HG02571 (cell line): ENCODE data around the gene OR1J4.
"Not testable (repeated sequence)": the region's sequence is repeated elsewhere in the genome, so short reads cannot be mapped to it uniquely, and the experiment has no call there.

Experiments used
- ATAC-seq: cut with Tn5 transposase; IDR thresholded peaks from one replicate; pipeline ENCODE4 v1.9.1; 2021; ENCODE audit warnings: mild to moderate bottlenecking, moderate library complexity; ENCODE audit not compliant: unreplicated experiment

OR1J4 gene, protein sequence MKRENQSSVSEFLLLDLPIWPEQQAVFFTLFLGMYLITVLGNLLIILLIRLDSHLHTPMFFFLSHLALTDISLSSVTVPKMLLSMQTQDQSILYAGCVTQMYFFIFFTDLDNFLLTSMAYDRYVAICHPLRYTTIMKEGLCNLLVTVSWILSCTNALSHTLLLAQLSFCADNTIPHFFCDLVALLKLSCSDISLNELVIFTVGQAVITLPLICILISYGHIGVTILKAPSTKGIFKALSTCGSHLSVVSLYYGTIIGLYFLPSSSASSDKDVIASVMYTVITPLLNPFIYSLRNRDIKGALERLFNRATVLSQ

DNA sequence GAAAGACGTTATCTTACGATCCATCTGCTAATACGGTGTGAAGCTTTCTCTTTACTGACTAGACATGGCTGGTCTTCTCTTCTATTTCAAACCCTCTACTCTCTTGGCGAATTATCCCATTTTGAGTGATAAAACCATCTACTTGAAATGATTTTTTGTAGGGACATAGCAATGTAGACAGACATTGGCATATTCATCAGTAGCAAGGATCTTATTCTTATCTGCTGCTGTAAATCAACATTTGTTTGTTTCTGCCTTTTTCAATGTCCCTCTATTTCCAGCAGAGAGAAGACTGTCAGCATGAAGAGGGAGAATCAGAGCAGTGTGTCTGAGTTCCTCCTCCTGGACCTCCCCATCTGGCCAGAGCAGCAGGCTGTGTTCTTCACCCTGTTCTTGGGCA lies at the start of gene OR1J4:
Gene OR1J4 (plus strand): TSS at position 301 of the 400 bp plus-strand sequence. CDS start 0 bp downstream, at position 301.
- ATAC-seq: no peak

DNA sequence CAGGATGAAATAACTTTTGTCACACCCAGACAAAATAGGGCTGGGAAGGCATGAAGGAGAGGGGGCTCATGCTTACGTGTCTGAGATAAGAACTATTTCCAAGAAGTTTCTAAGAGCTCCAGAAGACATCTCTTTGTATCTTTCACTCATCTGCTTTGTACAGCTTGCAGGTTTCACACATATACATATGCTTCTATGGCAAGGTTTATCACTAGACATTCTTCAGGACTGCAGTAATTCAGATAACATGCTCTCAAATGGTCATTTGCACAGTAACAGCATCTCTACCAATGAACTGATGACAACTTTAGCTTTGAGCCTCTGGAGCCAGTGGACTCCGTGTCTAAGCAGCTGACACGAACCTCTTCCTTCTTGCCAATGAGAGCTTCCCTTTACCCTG lies 44.4 kb upstream of the OR1J4 start:
- no peak for ATAC-seq

DNA sequence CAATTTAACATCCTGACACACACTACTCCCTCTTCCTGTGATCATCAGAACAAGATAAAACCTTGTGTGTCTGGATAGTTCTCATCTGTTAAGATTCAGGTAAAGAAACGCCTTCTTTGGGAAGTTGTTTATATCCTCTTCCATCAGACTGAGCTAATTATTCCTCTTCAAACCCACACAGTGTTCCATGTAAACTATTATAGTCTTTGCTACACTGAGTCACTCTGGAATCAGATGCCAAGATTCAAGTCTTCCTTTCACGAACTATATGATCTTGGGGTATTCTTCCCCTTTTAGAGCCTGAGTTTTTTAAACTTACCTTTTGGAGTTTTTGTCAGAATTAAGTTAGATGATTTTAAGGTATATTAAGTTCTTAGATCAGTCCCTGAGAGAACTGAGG lies 43.2 kb upstream of the OR1J4 start:
- ATAC-seq: no peak

DNA sequence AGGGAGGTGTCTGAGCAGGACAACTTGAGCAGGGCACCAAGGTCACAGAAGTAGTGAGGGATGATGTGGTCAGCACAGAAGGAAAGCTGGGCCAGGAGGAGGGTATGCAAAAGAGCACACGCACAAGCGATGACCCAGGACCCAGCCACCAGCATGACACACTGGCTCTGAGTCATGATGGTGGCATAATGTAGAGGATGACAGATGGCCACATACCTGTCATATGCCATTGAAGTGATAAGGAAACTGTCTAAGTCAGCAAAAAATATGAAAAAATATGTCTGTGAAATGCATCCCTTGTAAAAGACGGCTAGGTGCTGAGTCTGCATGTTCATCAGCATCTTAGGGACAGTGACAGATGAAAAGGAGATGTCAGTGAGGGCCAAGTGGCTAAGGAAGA lies 41.6 kb upstream of the OR1J4 start:
- no peak for ATAC-seq

DNA sequence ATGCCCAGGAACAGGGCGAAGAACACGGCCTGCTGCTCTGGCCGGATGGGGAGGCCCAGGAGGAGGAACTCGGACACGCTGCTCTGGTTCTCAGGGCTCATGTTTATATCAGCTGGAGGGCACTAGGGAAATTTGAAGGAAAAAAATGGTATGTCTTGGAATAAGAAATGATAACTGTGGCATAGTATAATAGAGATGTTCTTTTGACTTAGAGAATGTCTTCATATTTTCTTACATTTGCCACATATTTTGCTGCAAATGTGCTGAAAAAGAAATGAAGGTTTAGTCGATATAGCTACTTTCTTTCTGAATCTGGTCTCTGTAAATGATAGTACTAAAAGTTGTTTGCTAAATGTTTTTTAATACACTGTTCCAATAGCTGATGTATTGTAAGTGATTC lies 41.1 kb upstream of the OR1J4 start, which contains the start of gene OR1J1:
Gene OR1J1 (minus strand): TSS at position 101 of the 400 bp plus-strand sequence. CDS start 0 bp downstream, at position 101.
- ATAC-seq: no peak

DNA sequence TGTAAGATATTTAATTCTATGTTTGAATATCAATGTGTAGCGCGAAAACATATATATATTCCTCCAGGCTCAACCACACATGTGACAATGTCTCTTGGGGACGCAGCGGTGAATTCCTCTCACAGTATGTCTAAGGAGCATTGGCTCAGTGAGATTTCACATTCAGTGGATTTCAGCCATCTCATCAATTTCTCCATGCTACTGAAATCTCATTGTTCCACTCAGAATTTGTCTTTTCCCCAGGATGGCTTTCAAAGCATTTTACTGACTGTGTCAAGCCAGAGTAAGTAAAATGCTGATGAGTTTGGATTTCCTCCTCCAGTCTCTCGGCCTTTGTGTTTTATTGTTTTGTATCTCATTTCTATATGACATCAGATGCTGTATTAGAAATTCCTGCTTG lies 39.9 kb upstream of the OR1J4 start:
- ATAC-seq: no peak

DNA sequence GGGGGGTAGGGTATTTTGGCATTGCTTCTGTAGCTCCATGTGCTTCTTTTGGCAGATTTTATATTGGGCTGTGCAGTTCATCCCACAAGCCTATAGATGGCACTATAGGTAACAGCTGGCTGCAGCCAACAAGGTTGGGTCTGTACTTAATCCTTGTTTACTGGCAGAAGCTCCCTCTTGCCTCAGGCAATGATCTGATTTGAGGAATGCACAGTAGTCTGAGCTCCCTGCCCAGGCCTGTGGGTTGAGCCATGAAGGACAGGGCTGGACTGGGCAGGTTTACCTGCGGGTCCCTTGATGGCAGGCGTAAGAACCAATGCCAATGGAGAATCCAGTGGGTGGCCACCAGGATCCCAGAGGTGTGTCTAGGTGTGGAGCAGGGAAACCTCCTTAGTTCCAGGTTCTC lies 20.1 kb upstream of the OR1J4 start:
- ATAC-seq: no peak

DNA sequence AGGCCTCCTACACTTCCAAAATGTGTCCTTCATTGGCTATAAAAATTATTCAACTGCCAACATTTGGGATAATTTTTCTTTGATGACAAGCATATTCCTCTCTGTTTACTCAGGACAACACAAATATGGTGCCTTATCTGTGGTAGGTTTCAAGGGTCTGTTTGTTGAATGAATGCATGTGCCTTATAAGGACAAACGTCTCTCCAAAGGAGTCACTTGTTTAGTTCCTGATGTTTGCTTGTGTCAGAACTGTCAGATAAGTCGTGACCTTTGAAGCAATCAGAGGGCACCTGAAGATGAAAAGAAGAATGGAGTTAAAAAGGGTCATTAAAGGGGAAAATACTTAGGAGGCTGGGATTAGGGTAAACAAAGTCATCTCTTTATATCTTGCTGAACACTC lies 12.0 kb upstream of the OR1J4 start:
- ATAC-seq: no peak

DNA sequence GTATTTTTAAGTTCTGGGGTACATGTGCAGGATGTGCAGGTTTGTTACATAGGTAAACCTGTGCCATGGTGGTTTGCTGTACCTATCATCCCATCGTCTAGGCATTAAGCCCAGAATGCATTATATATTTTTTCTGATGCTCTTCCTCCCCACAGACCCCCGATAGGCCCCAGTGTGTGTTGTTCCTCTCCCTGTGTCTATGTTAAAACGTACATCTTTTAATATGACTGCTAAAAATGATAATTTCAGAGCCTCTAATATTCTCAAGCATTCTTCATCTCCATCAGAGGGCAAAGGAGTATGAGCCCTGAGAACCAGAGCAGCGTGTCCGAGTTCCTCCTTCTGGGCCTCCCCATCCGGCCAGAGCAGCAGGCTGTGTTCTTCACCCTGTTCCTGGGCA lies 8.4 kb upstream of the OR1J4 start, which contains the start of gene OR1J2:
Gene OR1J2 (plus strand): TSS at position 301 of the 400 bp plus-strand sequence. CDS start 0 bp downstream, at position 301.
- no peak for ATAC-seq

DNA sequence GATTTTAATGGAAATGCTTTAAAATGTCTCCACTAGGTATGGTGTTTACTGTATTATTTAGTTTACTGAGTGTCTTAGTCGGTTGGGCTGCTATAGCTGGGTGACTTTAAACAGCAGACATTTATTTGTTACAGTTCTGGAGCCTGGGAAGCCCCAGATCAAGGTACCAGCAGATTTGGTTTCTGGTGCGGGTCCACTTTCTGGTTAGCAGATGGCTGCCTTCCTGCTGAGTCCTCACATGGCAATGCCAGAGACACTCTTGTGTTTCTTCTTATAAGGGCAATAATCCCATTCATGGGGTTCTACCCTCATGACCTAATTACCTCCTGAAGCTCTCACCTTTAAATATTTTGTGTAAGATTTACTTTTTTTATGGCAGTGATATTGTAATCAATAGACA lies 715 bp upstream of the OR1J4 start:
- ATAC-seq: no peak

DNA sequence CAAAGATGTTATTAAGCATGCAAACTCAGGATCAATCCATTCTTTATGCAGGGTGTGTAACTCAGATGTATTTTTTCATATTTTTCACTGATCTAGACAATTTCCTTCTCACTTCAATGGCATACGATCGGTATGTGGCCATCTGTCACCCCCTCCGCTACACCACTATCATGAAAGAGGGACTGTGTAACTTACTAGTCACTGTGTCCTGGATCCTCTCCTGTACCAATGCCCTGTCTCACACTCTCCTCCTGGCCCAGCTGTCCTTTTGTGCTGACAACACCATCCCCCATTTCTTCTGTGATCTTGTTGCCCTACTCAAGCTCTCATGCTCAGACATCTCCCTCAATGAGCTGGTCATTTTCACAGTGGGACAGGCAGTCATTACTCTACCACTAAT lies 435 bp downstream of the OR1J4 start:
- ATAC-seq: no peak

DNA sequence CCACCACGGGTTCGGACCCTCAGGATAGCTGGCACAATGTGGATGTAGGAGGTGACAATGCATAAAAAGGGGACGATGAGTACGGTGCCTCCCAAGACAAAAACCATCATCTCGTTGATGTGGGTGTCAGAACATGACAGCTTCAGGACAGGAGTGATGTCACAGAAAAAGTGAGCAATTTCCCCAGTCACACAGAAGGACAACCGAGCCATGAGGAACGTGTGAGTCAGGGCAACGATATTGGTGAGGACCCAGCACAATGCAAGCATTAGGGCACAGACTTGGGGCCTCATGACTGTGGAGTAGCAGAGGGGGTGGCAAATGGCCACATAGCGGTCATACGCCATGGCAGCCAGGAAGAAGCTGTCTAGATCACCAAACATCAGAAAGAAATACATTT lies 7.7 kb downstream of the OR1J4 start:
- no peak for ATAC-seq

DNA sequence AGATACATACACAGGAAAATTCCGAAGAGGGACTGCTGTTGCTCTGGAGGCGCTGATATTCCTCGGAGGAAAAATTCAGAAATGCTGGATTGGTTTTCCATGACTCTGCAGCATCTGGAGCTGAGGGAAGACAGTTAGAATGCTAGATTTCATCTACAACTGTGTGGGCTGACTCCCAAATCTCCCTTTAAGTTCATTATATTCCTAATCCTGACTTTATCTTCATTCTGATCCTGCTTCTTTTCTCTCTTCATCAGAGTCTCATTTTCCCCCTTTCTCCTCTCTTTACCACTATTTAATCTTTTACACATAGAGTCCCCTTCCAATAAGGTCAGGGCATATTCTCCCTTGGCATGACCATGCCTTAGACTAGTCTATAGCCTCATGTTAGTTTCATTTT lies 8.3 kb downstream of the OR1J4 start, which contains the start of gene OR1N1:
Gene OR1N1 (minus strand): TSS at position 101 of the 400 bp plus-strand sequence. CDS start 0 bp downstream, at position 101.
- ATAC-seq: no peak

DNA sequence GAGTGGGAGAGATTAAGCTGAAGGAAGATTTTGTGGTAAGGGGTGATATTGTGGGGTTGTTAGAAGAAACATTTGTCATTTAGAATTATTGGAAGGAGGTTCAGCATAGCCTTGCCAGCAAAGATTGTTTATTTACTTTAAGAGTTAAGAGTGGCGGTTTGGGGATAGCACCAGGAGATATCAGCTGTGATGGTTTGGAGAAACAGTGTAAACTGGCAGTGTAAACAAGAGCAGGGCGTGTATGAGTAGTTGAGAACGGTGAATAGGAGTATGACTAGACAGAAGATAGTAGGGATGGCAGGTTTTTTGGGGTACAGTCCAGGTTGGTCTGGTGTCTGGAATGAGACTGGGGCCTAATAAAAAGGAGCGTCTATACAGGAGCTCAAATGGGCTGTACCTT lies 12.2 kb downstream of the OR1J4 start:
- ATAC-seq: not testable (repeated sequence)

DNA sequence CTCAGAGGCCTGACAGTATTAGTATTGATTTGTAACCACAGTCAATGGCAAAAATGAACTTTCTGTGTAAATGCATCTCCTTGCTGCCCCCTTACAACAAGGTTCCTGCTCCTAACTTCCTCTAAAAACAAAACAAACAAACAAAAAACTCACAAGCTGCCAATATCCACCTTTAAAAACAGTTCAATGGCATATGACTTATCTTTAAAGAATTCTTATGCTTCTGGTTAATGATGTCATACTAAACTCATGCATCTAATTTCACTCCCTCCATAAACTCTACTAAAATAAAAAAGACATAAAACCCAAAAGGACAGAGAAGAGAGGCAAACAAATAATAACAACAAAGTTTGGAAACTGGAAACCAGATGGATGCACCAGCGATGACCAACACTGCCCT lies 17.2 kb downstream of the OR1J4 start:
- ATAC-seq: no peak

DNA sequence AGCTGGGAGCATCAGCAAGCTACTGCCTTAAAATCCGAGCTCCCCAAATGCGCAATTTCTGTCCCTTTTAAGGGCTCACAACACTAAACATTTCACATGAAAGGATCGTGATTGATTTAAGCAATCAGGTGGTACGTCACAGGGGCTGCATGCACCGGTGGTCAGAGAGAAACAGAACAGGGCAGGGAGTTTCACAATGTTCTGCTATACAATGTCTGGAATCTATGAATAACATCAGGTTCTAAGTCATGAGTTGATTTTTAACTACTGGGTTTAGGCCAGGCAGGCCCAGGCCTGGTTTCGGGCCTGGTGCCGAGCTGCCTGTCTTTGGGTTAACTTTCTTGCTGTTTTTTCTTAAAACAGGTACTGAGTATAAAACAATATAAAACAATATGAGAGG lies 18.1 kb downstream of the OR1J4 start:
- not testable (repeated sequence) for ATAC-seq

DNA sequence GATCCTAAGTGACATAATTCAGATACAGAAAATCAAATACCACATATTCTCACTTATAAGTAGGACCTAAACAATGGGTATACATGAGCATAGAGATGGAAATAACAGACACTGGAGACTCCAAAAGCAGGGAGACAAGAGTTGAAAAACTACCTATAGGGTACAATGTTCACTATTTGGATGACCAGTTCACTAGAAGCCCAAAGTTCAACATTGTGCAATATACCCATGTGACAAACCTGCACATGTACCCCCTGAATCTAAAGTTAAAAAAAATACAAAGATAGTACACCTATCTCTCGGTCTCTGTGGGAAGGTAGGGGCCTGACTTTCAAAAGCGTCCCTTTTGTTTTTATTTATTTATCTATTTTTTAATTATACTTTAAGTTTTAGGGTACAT lies 19.8 kb downstream of the OR1J4 start:
- ATAC-seq: no peak

DNA sequence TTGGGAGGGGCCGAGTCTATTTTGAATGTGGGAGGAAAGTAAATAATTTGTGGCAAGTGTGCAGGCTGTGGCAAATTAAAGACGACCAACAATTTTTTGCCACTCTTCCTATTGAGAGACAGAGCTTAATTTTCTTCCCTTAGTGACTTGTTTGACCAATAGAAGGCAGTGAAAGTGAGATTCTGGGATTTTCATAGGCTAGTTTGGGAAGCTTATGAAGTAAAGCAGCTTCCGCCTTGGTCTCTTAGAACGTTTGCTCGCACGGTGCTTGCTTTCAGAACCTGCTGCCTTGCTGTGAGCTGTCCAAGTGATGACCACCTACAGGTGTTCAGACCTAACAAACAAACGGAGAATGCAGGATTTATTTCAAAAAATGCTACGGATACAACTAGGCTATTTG lies 27.3 kb downstream of the OR1J4 start:
- ATAC-seq: no peak

DNA sequence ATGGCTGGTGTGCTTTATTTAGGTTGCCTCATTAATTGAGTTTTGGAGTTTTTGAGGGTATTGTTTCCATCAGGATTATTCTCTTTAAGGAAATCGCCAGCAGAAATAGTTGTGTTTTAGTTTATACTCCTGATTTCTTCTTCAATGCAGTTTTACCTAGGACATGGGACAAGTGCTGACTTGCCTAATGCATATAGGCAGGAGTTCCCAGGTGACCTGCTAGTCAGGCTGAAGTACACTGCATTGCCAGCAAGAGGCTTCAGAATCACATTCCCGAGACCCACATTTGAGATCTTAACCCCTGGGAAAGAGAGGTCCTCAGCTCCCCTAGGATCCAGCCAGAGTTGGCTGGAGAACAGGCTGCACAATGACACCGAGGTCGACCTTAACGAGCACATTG lies 32.4 kb downstream of the OR1J4 start:
- ATAC-seq: no peak

DNA sequence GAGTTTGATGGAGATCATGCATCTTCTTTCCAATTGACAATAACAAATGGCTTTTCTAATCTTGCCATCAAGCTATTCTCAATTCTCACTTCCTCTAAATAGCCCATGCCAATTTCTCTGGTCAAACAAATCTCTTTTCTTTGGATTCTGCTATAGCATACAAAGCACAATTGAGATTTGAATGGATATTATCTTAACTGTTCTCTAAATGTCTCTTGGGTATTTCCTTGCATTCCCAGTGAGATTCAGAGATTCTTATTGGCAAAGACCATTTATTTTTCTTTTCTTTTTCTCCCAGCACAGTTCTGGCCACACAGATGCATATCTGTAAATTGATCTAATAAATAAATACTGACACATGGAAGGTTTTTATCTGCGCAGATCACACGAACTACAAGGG lies 33.9 kb downstream of the OR1J4 start, which contains the start of gene OR1N2:
Gene OR1N2 (plus strand): TSS at position 301 of the 400 bp plus-strand sequence. CDS start 100 bp downstream, outside the sequence.
- no peak for ATAC-seq

DNA sequence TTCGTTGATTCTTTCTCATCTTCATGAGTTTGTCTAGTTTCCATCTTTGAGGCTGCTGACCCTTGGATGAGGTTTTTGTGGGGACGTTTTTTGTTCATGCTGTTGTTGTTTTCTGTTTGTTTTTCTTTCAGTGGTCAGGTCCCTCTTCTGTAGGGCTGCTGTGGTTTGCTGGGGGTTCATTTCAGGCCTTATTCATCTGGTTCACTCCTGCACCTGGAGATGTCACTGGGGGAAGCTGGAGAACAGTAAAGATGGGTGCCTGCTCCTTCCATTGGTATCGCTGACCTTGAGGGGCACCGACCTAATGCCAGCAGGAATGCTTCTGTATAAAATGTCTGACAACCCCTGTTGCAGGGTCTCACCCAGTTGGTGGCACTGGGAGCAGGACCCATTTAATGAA lies 42.5 kb downstream of the OR1J4 start:
- ATAC-seq: no peak

DNA sequence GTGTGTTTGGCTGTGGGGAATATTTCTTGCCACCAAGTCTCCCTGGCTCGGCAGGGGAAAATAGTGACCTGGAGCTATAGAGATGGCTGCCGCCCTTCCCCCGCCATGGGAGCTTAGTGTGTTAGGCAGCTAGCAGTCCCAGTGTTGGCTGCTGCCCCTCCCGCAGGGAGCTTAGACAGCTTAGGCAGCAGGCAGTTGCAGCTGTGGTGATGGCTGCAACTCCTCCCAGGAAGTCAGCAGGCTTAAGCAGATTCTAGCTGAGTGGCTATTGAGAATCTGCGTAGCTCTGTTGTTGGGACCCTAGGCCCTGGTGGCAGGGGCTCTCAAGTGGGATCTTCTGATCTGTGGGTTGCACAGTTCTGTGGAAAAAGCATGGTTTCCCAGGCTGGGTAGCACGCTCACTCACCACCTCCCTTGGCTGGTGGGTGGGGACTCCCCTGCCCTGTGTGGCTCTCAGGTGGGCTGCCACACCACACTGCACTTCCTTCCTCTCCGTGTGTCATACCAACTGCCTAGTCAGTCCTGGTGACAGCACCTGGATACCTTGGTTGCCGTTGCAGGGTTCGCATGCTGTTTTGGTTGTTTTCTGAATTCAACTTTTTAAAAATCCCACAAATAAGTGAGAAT lies 43.3 kb downstream of the OR1J4 start:
- ATAC-seq: no peak
